ENCODE results near the gene TANC2. TPM values are rescaled to one million over a fixed set of nuclear protein-coding genes. Genes with fewer than 3 reads are reported as not detected.
A peak's percentile ranks its signal among the peaks of the same experiment; 100 is the strongest.

TANC2 gene
- 17.5 and 22.1 TPM in 2 replicates for total RNA-seq (2012; rRNA removed)

DNA sequence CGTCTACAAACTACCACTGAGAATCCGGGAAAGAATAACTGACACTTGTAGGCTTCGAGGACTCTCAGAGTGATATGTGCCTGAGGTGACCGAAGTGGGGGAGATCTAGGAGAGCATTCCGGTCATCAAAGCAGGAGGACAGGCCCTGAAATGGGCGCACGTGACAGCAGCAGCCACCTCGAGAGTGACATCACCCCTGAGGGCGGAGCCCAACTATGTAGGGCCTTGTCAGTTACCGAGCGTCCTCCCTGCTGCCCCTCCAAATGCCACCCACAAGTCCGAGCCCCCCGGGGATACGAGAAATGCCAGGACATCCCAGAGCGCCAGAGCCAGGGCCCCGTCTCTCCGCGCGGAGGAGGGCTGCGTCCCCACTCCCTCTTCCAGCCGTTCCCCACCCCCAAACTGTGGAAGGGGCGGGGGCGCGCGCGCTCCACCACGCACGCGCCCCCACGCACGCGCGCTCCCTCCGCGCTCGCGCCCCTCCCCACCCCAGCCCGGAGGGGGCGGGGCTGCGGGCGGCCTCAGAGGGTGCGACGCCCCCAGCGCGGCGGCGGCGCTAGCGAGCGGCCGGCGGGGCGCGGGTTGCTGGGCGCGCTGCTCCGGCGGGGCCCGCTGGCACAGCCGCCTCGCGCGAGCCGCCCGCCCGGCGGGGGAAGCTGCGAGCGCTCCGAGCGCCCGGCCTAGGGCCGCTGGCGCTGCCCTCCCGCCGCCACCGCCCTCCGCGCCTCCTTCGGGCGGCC is at the start of gene TANC2:
TSS of gene TANC2 (plus strand) at position 550 of the 740 bp plus-strand sequence. CDS start 43,325 bp downstream, outside the sequence.
- Histone ChIP-seq H3K4me3 (ENCODE audit: low read length) (peak within 1 kb of the TSS; percentile 79), H3K4me2 (ENCODE audit: low read length) (peak within 1 kb of the TSS; percentile 91), H3K36me3 (ENCODE audit: insufficient read depth, low read length) (no peaks in the 10 kb centered on the region), H3K9ac (ENCODE audit: low read depth, low read length) (peak within 1 kb of the TSS; percentile 97), H3K4me1 (ENCODE audit: control insufficient read depth, insufficient read depth, low read length) (peaks cover 37% of the 10 kb centered on the region), H3K9me3 (replicated peaks; ENCODE audit: low read length) (no peaks in the 10 kb centered on the region), H3K27me3 (ENCODE audit: control insufficient read depth, insufficient read depth, low read length) (no peaks in the 10 kb centered on the region)

- peaks cover 9% of the 10 kb centered on the region for H3K4me1 ChIP-seq (ENCODE audit: control insufficient read depth, insufficient read depth, low read length)
- no peaks in the 10 kb centered on the region for H3K9me3 ChIP-seq (replicated peaks; ENCODE audit: low read length)
- no peak overlapping the region for H3K9ac ChIP-seq (ENCODE audit: low read depth, low read length)
- H3K36me3 ChIP-seq (ENCODE audit: insufficient read depth, low read length), result no peaks in the 10 kb centered on the region
- no peaks in the 10 kb centered on the region for H3K27me3 ChIP-seq (ENCODE audit: control insufficient read depth, insufficient read depth, low read length)
- no peak overlapping the region for H3K4me2 ChIP-seq (ENCODE audit: low read length)
- H3K4me3 ChIP-seq (ENCODE audit: low read length), result no peak overlapping the region
These were observed 49.1 kb upstream of the TANC2 start for GRCh38 chr17:62916684-62917571.

- Histone ChIP-seq H3K9me3 (replicated peaks; ENCODE audit: low read length) (no peaks in the 10 kb centered on the region), H3K36me3 (ENCODE audit: insufficient read depth, low read length) (no peaks in the 10 kb centered on the region), H3K27me3 (ENCODE audit: control insufficient read depth, insufficient read depth, low read length) (no peaks in the 10 kb centered on the region), H3K9ac (ENCODE audit: low read depth, low read length) (no peak overlapping the region), H3K4me3 (ENCODE audit: low read length) (no peak overlapping the region), H3K4me2 (ENCODE audit: low read length) (no peak overlapping the region), H3K4me1 (ENCODE audit: control insufficient read depth, insufficient read depth, low read length) (peaks cover 9% of the 10 kb centered on the region)
These were observed 46.6 kb upstream of the TANC2 start for GRCh38 chr17:62919388-62919787.

GRCh38 chr17:62920300-62920699 is 45.7 kb upstream of the TANC2 start:
- no peak overlapping the region for H3K4me2 ChIP-seq (ENCODE audit: low read length)
- no peaks in the 10 kb centered on the region for H3K27me3 ChIP-seq (ENCODE audit: control insufficient read depth, insufficient read depth, low read length)
- no peak overlapping the region for H3K9ac ChIP-seq (ENCODE audit: low read depth, low read length)
- H3K36me3 ChIP-seq (ENCODE audit: insufficient read depth, low read length), result no peaks in the 10 kb centered on the region
- H3K4me1 ChIP-seq (ENCODE audit: control insufficient read depth, insufficient read depth, low read length), result peaks cover 11% of the 10 kb centered on the region
- H3K4me3 ChIP-seq (ENCODE audit: low read length), result no peak overlapping the region
- no peaks in the 10 kb centered on the region for H3K9me3 ChIP-seq (replicated peaks; ENCODE audit: low read length)

DNA sequence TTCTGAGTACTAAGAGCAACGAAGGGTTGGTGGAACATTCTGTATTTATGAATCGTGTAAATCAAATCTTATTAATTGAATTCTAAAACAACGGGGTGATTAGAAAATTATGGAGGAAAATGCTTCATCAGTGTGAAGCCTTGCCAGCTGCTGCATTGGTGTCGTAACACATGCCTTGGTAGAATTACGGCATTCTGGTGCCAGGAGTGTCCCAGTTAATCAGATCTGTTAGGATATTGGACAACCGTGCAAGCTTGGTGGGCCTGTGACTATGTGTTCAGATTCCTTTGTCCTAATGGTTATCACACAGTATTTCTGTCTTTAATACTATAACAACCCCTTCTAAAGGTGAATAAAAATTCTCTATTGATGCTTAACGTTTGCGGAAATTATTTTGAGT is 44.2 kb upstream of the TANC2 start:
- no peaks in the 10 kb centered on the region for H3K36me3 ChIP-seq (ENCODE audit: insufficient read depth, low read length)
- H3K27me3 ChIP-seq (ENCODE audit: control insufficient read depth, insufficient read depth, low read length), result no peaks in the 10 kb centered on the region

GRCh38 chr17:62923258-62924150 is 42.5 kb upstream of the TANC2 start:
- Histone ChIP-seq H3K36me3 (ENCODE audit: insufficient read depth, low read length) (no peaks in the 10 kb centered on the region), H3K9ac (ENCODE audit: low read depth, low read length) (no peak overlapping the region), H3K27me3 (ENCODE audit: control insufficient read depth, insufficient read depth, low read length) (no peaks in the 10 kb centered on the region), H3K4me1 (ENCODE audit: control insufficient read depth, insufficient read depth, low read length) (peaks cover 5% of the 10 kb centered on the region), H3K4me2 (ENCODE audit: low read length) (no peak overlapping the region), H3K4me3 (ENCODE audit: low read length) (no peak overlapping the region), H3K9me3 (replicated peaks; ENCODE audit: low read length) (no peaks in the 10 kb centered on the region)

More for the DNA sequence above, 44.2 kb upstream of the TANC2 start:
- Histone ChIP-seq H3K4me2 (ENCODE audit: low read length) (no peak overlapping the region), H3K4me1 (ENCODE audit: control insufficient read depth, insufficient read depth, low read length) (peaks cover 13% of the 10 kb centered on the region), H3K9ac (ENCODE audit: low read depth, low read length) (no peak overlapping the region), H3K4me3 (ENCODE audit: low read length) (no peak overlapping the region), H3K9me3 (replicated peaks; ENCODE audit: low read length) (no peaks in the 10 kb centered on the region)

GRCh38 chr17:62925267-62925836 is 40.7 kb upstream of the TANC2 start:
- H3K4me2 ChIP-seq (ENCODE audit: low read length), result no peak overlapping the region
- H3K27me3 ChIP-seq (ENCODE audit: control insufficient read depth, insufficient read depth, low read length), result no peaks in the 10 kb centered on the region
- no peaks in the 10 kb centered on the region for H3K36me3 ChIP-seq (ENCODE audit: insufficient read depth, low read length)
- no peaks in the 10 kb centered on the region for H3K9me3 ChIP-seq (replicated peaks; ENCODE audit: low read length)
- no peak overlapping the region for H3K9ac ChIP-seq (ENCODE audit: low read depth, low read length)
- peaks cover 5% of the 10 kb centered on the region for H3K4me1 ChIP-seq (ENCODE audit: control insufficient read depth, insufficient read depth, low read length)
- no peak overlapping the region for H3K4me3 ChIP-seq (ENCODE audit: low read length)

GRCh38 chr17:62927083-62927482 is 39.0 kb upstream of the TANC2 start:
- Histone ChIP-seq H3K9me3 (replicated peaks; ENCODE audit: low read length) (no peaks in the 10 kb centered on the region), H3K27me3 (ENCODE audit: control insufficient read depth, insufficient read depth, low read length) (no peaks in the 10 kb centered on the region), H3K9ac (ENCODE audit: low read depth, low read length) (no peak overlapping the region), H3K4me3 (ENCODE audit: low read length) (no peak overlapping the region), H3K36me3 (ENCODE audit: insufficient read depth, low read length) (no peaks in the 10 kb centered on the region), H3K4me2 (ENCODE audit: low read length) (no peak overlapping the region), H3K4me1 (ENCODE audit: control insufficient read depth, insufficient read depth, low read length) (peaks cover 5% of the 10 kb centered on the region)

GRCh38 chr17:62929320-62929719 is 36.7 kb upstream of the TANC2 start:
- H3K4me3 ChIP-seq (ENCODE audit: low read length), result no peak overlapping the region
- H3K4me1 ChIP-seq (ENCODE audit: control insufficient read depth, insufficient read depth, low read length), result peaks cover 5% of the 10 kb centered on the region
- H3K4me2 ChIP-seq (ENCODE audit: low read length), result no peak overlapping the region
- no peaks in the 10 kb centered on the region for H3K36me3 ChIP-seq (ENCODE audit: insufficient read depth, low read length)
- no peaks in the 10 kb centered on the region for H3K27me3 ChIP-seq (ENCODE audit: control insufficient read depth, insufficient read depth, low read length)
- no peaks in the 10 kb centered on the region for H3K9me3 ChIP-seq (replicated peaks; ENCODE audit: low read length)
- no peak overlapping the region for H3K9ac ChIP-seq (ENCODE audit: low read depth, low read length)

GRCh38 chr17:62931101-62931500 is 34.9 kb upstream of the TANC2 start:
- Histone ChIP-seq H3K4me3 (ENCODE audit: low read length) (no peak overlapping the region), H3K27me3 (ENCODE audit: control insufficient read depth, insufficient read depth, low read length) (no peaks in the 10 kb centered on the region), H3K36me3 (ENCODE audit: insufficient read depth, low read length) (no peaks in the 10 kb centered on the region), H3K9ac (ENCODE audit: low read depth, low read length) (no peak overlapping the region), H3K4me2 (ENCODE audit: low read length) (no peak overlapping the region), H3K9me3 (replicated peaks; ENCODE audit: low read length) (no peaks in the 10 kb centered on the region), H3K4me1 (ENCODE audit: control insufficient read depth, insufficient read depth, low read length) (no peaks in the 10 kb centered on the region)
